Measurements from ENCODE around the gene VSIR. TPM values are rescaled to one million over a fixed set of nuclear protein-coding genes. Genes with fewer than 3 reads are reported as not detected.

Gene VSIR
- total RNA-seq, 2 donors from 2014 or later: 60.7 to 119 TPM

GRCh38 chr10:71782917-71783490, 9.7 kb upstream of the VSIR start:
- ATAC-seq (ENCODE audit: insufficient number of reproducible peaks, low FRiP score, low read depth) (no peak), DNase-seq (ENCODE audit: low spot score) (no peak)
- Histone ChIP-seq H3K27me3 (replicated peaks; ENCODE audit: insufficient read depth) (no peaks in the 10 kb centered on the region), H3K4me1 (ENCODE audit: control insufficient read depth in 1 of 2, low read depth in 2 of 2) (peaks cover 0 to 3% of the 10 kb centered on the region in 2 donors), H3K36me3 (no peaks in the 10 kb centered on the region), H3K4me3 (no peak overlapping the region), H3K9me3 (no peaks in the 10 kb centered on the region), H3K27ac (no peak overlapping the region)
- no peak for TF ChIP-seq CTCF (IDR thresholded peaks at IDR 0.05)

GRCh38 chr10:71782221-71782916, 9.0 kb upstream of the VSIR start:
- Histone ChIP-seq H3K9me3 (no peaks in the 10 kb centered on the region), H3K36me3 (no peaks in the 10 kb centered on the region), H3K4me1 (ENCODE audit: control insufficient read depth in 1 of 2, low read depth in 2 of 2) (peaks cover 0 to 3% of the 10 kb centered on the region in 2 donors), H3K27ac (no peak overlapping the region), H3K27me3 (replicated peaks; ENCODE audit: insufficient read depth) (no peaks in the 10 kb centered on the region), H3K4me3 (no peak overlapping the region)
- no peak for ATAC-seq (ENCODE audit: insufficient number of reproducible peaks, low FRiP score, low read depth)
- DNase-seq (ENCODE audit: low spot score): no peak
- no peak for TF ChIP-seq CTCF (IDR thresholded peaks at IDR 0.05)

- H3K27me3 ChIP-seq (replicated peaks; ENCODE audit: insufficient read depth): no peaks in the 10 kb centered on the region
- DNase-seq (ENCODE audit: low spot score): no peak
- H3K4me3 ChIP-seq: no peak overlapping the region
Observed at GRCh38 chr10:71780719-71781118, 7.4 kb upstream of the VSIR start.

GRCh38 chr10:71780156-71780555, 6.8 kb upstream of the VSIR start:
- Histone ChIP-seq H3K4me1 (ENCODE audit: control insufficient read depth in 1 of 2, low read depth in 2 of 2) (peaks cover 0 to 6% of the 10 kb centered on the region in 2 donors), H3K27me3 (replicated peaks; ENCODE audit: insufficient read depth) (no peaks in the 10 kb centered on the region), H3K27ac (no peak overlapping the region), H3K4me3 (no peak overlapping the region), H3K9me3 (no peaks in the 10 kb centered on the region), H3K36me3 (no peaks in the 10 kb centered on the region)
- no peak for TF ChIP-seq CTCF (IDR thresholded peaks at IDR 0.05)
- no peak for ATAC-seq (ENCODE audit: insufficient number of reproducible peaks, low FRiP score, low read depth)
- no peak for DNase-seq (ENCODE audit: low spot score)

More at GRCh38 chr10:71780719-71781118, 7.4 kb upstream of the VSIR start:
- H3K36me3 ChIP-seq: no peaks in the 10 kb centered on the region
- no peaks in the 10 kb centered on the region for H3K9me3 ChIP-seq
- no peak overlapping the region for H3K27ac ChIP-seq
- peaks cover 0 to 6% of the 10 kb centered on the region in 2 donors for H3K4me1 ChIP-seq (ENCODE audit: control insufficient read depth in 1 of 2, low read depth in 2 of 2)
- no peak for ATAC-seq (ENCODE audit: insufficient number of reproducible peaks, low FRiP score, low read depth)
- no peak for TF ChIP-seq CTCF (IDR thresholded peaks at IDR 0.05)

GRCh38 chr10:71779641-71780040, 6.3 kb upstream of the VSIR start:
- ATAC-seq (ENCODE audit: insufficient number of reproducible peaks, low FRiP score, low read depth) (no peak), DNase-seq (ENCODE audit: low spot score) (no peak)
- Histone ChIP-seq H3K9me3 (no peaks in the 10 kb centered on the region), H3K36me3 (no peaks in the 10 kb centered on the region), H3K4me3 (no peak overlapping the region), H3K27ac (no peak overlapping the region), H3K4me1 (ENCODE audit: control insufficient read depth in 1 of 2, low read depth in 2 of 2) (peaks cover 0 to 6% of the 10 kb centered on the region in 2 donors), H3K27me3 (replicated peaks; ENCODE audit: insufficient read depth) (no peaks in the 10 kb centered on the region)
- no peak for TF ChIP-seq CTCF (IDR thresholded peaks at IDR 0.05)
